Measurements from ENCODE around the gene GLP1R.

GLP1R gene

DNA sequence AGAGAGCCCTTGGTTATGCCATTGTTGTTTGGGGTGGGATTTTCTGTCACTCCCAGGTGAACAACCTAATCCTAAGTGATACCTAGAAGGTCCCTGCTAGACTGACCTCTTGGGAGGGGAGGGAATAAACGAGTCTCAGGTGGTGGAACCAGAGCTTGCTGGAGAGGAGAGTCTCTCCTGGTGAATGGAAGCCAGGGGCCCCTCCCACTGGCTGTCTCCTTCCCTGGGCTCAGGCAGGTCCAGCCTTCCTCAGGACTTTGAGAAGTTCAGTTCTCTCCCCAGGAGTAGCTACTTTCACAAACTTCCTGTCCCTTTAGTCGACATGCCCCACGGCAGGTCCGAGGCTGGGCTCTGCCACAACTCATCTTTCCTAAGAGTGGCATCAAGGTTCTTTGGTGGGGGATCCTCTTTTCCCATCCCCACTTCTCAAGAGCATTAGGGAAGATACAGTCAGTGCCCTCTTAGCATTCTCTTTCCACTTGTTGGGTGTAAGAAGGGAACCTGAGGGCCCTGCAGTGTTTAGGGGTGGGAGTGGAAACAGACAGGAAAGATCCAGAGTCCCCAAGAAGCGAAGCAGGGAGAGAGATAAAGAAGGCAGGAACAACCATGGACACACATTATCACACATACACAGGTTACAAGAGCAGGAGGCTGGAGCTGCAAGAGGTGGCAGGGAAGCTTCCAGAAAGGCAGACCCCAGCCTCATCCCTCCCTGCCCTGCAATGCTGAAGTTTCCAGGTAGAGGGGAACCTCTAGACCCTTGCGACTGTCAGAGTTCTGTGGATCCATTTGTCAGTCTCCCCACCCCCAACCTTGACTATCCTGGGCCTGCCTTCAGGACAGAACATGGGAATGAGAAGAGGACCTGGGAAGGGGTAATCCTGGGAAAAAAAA, 900 bp upstream of the GLP1R start:
- Histone ChIP-seq H3K27me3 (ENCODE audit: insufficient read depth, low read depth, severe bottlenecking) (no peaks in the 10 kb centered on the region), H3K27ac (no peak overlapping the region), H3K36me3 (no peaks in the 10 kb centered on the region), H3K4me3 (ENCODE audit: low read depth, low read length) (no peak overlapping the region), H3K9me3 (ENCODE audit: severe bottlenecking) (no peaks in the 10 kb centered on the region)
- DNase-seq = no peak
- TF ChIP-seq, protein P1, sequence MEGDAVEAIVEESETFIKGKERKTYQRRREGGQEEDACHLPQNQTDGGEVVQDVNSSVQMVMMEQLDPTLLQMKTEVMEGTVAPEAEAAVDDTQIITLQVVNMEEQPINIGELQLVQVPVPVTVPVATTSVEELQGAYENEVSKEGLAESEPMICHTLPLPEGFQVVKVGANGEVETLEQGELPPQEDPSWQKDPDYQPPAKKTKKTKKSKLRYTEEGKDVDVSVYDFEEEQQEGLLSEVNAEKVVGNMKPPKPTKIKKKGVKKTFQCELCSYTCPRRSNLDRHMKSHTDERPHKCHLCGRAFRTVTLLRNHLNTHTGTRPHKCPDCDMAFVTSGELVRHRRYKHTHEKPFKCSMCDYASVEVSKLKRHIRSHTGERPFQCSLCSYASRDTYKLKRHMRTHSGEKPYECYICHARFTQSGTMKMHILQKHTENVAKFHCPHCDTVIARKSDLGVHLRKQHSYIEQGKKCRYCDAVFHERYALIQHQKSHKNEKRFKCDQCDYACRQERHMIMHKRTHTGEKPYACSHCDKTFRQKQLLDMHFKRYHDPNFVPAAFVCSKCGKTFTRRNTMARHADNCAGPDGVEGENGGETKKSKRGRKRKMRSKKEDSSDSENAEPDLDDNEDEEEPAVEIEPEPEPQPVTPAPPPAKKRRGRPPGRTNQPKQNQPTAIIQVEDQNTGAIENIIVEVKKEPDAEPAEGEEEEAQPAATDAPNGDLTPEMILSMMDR (IDR thresholded peaks at IDR 0.05; ENCODE audit: low read depth, low read length) = no peak

DNA sequence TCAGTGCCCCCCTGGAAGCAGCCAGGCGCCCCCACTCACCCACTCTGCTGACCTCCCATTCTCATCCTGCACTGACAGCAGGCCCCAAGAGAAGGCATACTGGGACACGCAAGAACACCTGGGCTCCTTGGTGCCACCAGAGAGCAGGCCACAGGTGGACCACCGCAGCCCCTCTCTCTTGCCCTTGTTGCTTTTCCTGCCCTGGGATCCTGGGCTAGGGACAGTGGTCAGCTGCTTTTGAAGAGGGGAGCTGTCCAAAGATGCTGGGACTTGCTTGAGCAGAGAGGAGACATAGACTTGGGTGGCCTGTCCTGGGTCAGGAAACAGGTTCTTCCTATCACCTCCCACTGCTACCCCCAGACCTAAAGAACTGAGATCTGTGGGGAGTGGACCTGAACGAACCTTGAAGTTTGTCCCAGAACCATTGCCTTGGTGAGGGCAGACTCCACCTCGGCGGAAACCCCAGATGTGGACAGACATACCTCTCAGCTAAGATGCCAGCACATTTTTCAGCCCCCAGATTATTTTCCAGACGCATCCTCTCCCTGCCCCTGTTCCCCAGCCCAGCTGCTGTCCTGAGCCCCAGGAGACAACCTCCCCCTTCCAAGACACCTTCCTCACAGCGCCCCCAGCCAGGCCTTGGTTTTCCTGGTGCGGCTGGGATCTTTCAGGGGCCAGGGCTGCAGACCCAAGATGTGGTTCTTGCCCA, 1.1 kb downstream of the GLP1R start:
- H3K9me3 ChIP-seq (ENCODE audit: severe bottlenecking) = no peaks in the 10 kb centered on the region
- no peak overlapping the region for H3K27ac ChIP-seq
- no peaks in the 10 kb centered on the region for H3K36me3 ChIP-seq
- TF ChIP-seq, protein P1 (IDR thresholded peaks at IDR 0.05; ENCODE audit: low read depth, low read length) = 0 out of 2 replicates have a peak, but pooled peaks have one; percentile 7
- H3K27me3 ChIP-seq (ENCODE audit: insufficient read depth, low read depth, severe bottlenecking) = no peaks in the 10 kb centered on the region
- no peak overlapping the region for H3K4me3 ChIP-seq (ENCODE audit: low read depth, low read length)
- no peak for DNase-seq

DNA sequence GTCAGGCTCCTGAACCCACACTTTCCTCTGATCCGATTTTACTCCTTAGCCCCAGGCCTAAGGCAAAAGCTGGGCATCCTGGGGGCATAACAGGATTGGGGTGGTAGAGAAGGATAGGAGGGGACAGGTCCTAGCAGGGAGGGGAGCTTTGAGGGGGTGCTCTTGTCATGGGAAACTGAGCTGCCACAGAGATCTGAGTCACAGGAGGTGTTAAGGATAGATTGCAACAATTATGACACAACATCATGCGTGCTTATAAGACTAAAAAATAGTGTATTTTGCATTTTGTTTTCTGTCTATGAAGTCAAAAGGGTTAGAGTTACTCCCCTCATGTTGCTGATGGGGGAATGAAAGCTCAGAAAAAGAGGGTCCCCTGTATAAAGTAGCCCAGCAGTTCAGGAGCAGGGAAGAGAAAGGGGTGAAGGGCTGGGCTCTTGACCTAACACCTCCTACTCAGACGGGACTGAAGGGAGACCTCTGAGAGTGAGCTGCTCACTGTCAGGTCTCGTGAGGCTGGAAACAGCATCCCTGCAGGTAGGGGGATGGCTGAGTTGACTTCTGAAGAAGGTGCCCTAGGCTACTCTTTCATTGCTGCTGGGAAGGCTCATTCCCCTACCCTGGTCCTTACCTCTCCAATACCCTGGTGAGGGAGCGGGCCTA, 2.0 kb downstream of the GLP1R start:
- TF ChIP-seq, protein P1 (IDR thresholded peaks at IDR 0.05; ENCODE audit: low read depth, low read length) = no peak
- no peak for DNase-seq
- Histone ChIP-seq H3K27ac (no peak overlapping the region), H3K9me3 (ENCODE audit: severe bottlenecking) (no peaks in the 10 kb centered on the region), H3K4me3 (ENCODE audit: low read depth, low read length) (no peak overlapping the region), H3K36me3 (no peaks in the 10 kb centered on the region), H3K27me3 (ENCODE audit: insufficient read depth, low read depth, severe bottlenecking) (no peaks in the 10 kb centered on the region)

DNA sequence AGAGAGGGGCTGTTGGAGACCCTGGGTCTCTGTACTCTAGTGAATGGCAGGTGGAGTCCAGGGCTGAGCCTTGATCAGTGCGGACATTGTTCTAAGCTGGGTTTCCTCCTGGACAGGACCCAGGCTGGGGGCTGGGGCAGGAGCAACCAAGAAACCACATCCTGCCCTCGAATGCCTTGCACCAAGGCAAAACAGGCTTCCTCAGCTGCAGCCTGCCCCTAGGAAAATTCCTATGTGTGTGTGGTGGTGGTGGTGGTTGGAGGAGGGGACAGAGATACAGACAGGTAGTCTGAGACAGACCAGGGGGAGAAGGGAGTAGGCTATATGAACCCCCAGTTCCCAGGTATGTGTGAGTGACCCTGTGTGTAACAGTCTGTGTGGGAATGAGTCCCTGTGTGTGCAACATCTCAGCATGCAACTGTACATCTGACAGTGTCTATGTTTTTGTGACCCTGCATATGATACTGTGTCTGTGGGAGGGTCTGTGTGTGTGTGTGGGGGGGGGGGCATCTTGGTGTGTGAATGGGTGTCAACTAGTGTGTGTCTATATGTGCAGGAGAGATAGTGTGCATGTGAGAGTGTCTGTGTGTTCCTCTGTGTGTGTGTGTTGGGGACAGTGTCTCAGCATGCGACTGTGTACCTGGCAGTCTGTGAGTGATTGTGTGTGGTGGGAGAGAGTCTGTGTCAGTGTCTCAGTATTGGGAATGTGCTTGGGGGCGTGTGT, 3.0 kb downstream of the GLP1R start:
- no peak for DNase-seq
- Histone ChIP-seq H3K27me3 (ENCODE audit: insufficient read depth, low read depth, severe bottlenecking) (no peaks in the 10 kb centered on the region), H3K9me3 (ENCODE audit: severe bottlenecking) (no peaks in the 10 kb centered on the region), H3K27ac (no peak overlapping the region), H3K4me3 (ENCODE audit: low read depth, low read length) (no peak overlapping the region), H3K36me3 (no peaks in the 10 kb centered on the region)
- TF ChIP-seq, protein P1 (IDR thresholded peaks at IDR 0.05; ENCODE audit: low read depth, low read length) = no peak

DNA sequence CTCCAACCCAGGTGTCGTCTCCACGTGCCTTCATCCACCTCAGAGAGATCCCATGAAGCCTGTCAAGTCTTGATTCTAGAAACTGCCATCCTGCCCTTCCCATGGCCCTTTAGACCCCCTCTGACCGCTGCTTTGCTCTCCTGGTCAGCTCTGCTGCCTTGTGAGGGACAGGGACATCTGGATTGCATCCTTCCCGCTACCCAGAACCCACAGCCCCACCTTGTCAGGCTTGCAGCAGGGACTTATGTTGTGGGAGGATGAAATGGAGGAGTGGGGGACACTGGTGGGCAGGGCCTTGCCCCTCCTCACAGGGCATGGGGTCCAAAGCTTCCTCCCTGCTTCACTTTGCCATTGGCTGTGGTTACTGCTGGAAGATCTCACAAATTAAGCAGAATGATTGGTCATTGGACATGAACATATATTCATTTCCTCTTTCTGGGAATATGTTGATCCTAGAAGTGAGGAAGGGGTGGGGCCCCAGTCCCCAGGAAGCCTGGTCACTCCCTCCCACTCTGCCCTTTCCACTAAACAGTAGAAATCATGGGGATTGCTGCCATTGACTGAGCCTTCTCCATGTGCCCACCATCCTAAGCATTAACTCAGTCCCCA, 4.5 kb downstream of the GLP1R start:
- Histone ChIP-seq H3K9me3 (ENCODE audit: severe bottlenecking) (no peaks in the 10 kb centered on the region), H3K4me3 (ENCODE audit: low read depth, low read length) (no peak overlapping the region), H3K36me3 (no peaks in the 10 kb centered on the region), H3K27me3 (ENCODE audit: insufficient read depth, low read depth, severe bottlenecking) (no peaks in the 10 kb centered on the region), H3K27ac (no peak overlapping the region)
- DNase-seq = no peak
- TF ChIP-seq, protein P1 (IDR thresholded peaks at IDR 0.05; ENCODE audit: low read depth, low read length) = no peak

Data from WERI-Rb-1 (cell line).